Inferior parietal cortex (tissue), 1 donor: ENCODE measurements around the gene ACTR2.
"Not testable (repeated sequence)": the region's sequence is repeated elsewhere in the genome, so short reads cannot be mapped to it uniquely, and the experiment has no call there.

Experiments used
- DNase-seq: peaks from one replicate; pipeline ENCODE4 v3.0.0-alpha.2; 2016; ENCODE audit errors: extremely low spot score

Gene ACTR2

GRCh38 chr2:65313126-65313953 lies 85.7 kb downstream of the ACTR2 start:
- DNase-seq = no peak

GRCh38 chr2:65313954-65314256 lies 86.3 kb downstream of the ACTR2 start:
- DNase-seq = no peak

- DNase-seq = no peak
Measured at GRCh38 chr2:65314801-65315441, 87.3 kb downstream of the ACTR2 start.

- no peak for DNase-seq
Measured at GRCh38 chr2:65316072-65316471, 88.4 kb downstream of the ACTR2 start.

GRCh38 chr2:65317351-65317750 lies 89.7 kb downstream of the ACTR2 start:
- not testable (repeated sequence) for DNase-seq

- DNase-seq = no peak
Measured at GRCh38 chr2:65317841-65318240, 90.2 kb downstream of the ACTR2 start.

GRCh38 chr2:65319072-65319673 lies 91.5 kb downstream of the ACTR2 start:
- no peak for DNase-seq

GRCh38 chr2:65319674-65320041 lies 92.0 kb downstream of the ACTR2 start:
- no peak for DNase-seq

- DNase-seq = no peak
Measured at GRCh38 chr2:65320042-65320725, 92.6 kb downstream of the ACTR2 start.
